GM19455 (cell line): Measurements from ENCODE around the gene IGF2.

Source experiments
- ATAC-seq: cut with Tn5 transposase; IDR thresholded peaks from one replicate; pipeline ENCODE4 v1.9.1; 2021; ENCODE audit not compliant: unreplicated experiment

IGF2 gene

GRCh38 chr11:2137202-2138067 is 1.8 kb downstream of the IGF2 start:
- no peak for ATAC-seq

- ATAC-seq: no peak
Observed at GRCh38 chr11:2136952-2137201, 2.3 kb downstream of the IGF2 start.

GRCh38 chr11:2136209-2136951 is 2.8 kb downstream of the IGF2 start:
- no peak for ATAC-seq

DNA sequence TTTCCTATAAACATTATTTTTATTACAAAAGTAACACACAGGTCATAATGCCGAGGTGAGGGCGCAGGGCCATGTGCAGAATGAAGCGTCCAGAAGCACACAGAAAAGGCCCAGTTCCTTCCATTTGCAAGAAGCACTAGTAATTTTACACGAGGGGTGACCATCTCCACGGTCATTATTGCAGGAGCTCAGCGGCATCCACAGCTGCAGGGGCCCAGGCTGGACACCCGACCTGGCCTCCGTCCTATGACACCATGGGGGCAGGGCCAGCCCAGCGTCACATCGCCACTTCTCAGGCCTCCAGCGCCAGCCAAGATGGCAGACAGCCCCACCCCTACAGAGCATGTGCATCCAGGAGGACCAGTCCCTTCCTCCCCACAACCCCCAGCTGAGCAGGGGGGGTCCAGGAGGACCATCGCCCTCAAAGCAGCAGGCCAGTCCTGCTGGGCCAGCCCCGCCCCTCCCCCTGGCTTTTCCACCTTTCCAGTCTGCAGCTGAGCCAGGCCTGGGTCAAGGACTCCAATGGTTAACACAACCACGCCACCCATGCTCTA is 3.5 kb downstream of the IGF2 start:
- no peak for ATAC-seq

- no peak for ATAC-seq
Observed at GRCh38 chr11:2135018-2135569, 4.1 kb downstream of the IGF2 start.

GRCh38 chr11:2134022-2135010 is 4.9 kb downstream of the IGF2 start:
- ATAC-seq: no peak

- no peak for ATAC-seq
Observed at GRCh38 chr11:2133241-2134021, 5.8 kb downstream of the IGF2 start.

DNA sequence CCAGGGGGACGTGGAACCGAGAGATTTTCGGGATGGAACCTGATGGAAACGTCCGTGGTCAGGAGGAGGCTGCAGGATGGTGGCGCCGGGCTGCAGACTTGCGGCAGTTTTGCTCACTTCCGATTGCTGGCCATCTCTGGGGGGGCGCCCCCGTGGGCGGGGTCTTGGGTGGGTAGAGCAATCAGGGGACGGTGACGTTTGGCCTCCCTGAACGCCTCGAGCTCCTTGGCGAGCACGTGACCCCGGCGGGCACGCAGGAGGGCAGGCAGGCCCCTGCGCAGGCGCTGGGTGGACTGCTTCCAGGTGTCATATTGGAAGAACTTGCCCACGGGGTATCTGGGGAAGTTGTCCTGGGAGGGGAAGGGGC is 6.3 kb downstream of the IGF2 start:
- ATAC-seq: no peak

- no peak for ATAC-seq
Observed at GRCh38 chr11:2132246-2132645, 6.9 kb downstream of the IGF2 start.

DNA sequence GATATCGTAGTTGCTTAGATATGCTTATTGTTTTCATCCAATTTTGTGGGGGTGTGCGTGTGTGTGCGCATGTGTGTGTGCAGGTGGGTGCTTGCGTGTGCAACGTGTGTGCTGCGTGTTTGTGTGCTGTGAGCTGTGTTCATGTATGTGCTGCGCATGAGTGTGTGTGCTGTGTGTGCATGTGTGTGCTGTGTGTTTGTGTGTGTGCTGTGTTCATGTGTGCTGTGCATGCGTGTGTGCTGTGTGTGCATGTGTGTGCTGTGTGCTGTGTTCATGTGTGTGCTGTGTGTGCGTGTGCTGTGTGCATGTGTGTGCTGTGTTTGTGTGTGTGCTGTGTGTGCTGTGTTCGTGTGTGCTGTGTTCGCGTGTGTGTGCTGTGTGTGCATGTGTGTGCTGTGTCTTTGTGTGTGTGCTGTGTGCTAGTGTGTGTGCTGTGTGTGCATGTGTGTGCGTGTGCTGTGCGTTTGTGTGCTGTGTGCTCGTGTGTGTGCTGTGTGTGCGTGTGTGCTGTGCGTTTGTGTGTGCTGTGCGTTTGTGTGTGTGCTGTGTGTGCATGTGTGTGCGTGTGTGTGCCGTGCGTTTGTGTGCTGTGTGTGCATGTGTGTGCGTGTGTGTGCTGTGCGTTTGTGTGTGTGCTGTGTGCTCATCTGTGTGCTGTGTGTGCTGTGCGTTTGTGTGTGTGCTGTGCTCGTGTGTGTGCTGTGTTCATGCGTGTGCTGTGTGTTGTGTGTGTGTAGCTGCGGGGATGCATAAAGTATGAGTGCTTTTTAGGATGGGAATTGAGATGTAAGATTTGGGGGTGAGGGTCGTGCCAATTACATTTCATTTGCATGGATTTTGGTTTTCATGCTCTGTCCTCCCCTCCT is 7.6 kb downstream of the IGF2 start:
- no peak for ATAC-seq

DNA sequence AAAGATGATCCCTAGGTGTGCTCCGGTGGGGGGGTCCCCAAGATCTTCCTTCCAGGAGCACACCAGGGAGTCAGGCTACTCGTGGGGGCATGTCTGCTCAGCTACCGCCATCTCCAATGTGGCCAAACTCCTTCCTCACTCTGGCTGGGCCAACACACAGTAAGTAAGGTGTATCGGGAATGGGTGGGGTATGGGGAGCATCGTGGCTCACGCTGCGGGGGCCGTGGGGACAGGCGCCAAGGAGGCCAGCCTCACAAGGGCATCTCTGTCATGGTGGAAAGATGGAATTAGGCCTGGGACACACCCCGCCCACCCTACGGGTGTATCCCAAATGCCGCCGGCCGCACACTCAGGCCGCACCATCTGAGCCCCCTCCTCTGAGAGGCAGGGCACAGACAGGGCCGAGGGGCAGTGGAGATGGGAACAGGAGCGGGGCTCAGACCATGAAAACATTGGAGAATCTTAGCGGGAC is 8.3 kb downstream of the IGF2 start:
- no peak for ATAC-seq

DNA sequence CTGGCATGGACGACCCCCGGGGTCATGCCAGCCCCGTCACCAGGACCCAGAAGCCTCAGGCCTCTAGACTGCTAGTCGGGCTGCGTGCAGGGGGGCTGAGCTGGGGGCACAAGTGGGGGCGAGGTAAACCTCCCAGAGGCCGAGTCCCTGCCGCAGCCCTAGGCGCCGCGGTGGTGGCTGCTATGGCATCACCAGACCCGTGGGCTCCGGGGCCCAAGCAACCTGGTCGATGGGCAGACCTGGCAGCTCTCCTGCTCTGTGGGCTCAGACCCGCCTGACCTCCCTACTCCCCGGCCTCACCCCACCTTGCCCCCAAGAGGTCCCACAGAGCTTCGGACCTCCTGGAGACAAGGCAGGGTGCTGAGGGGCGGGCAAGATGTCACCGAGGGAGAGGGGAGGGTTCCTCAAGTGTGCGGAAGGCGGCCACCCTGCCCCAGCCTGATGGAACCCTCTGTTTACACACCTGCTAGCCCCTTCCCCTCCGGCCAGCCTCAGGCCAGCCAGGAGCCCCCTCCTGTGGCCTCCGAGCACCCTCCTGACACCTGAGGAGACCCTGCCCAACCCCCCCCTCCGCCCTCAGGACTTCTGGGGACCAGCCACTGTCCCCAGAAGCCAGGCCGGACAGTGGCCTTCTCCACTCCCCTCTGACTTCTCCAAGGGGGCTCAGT is 9.4 kb downstream of the IGF2 start:
- ATAC-seq: no peak

DNA sequence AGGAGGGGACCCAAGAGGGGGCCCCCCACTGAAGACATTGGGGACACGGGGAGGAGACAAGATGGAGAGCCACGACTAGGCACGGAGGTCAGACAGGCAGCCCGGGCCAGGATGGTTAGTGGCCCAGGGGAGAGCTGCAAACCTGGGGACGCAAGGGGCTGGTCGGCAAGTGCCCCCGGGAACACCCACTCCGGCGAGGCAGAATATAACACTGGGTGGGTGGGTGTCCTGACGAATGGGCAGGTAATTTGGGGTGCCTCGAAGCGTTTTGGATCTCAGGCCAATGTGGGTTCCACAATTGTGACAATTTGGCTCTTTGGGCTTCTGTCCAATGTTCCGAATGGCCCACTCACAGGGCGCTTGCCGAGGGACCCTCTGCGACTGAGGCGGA is 9.9 kb downstream of the IGF2 start:
- no peak for ATAC-seq

DNA sequence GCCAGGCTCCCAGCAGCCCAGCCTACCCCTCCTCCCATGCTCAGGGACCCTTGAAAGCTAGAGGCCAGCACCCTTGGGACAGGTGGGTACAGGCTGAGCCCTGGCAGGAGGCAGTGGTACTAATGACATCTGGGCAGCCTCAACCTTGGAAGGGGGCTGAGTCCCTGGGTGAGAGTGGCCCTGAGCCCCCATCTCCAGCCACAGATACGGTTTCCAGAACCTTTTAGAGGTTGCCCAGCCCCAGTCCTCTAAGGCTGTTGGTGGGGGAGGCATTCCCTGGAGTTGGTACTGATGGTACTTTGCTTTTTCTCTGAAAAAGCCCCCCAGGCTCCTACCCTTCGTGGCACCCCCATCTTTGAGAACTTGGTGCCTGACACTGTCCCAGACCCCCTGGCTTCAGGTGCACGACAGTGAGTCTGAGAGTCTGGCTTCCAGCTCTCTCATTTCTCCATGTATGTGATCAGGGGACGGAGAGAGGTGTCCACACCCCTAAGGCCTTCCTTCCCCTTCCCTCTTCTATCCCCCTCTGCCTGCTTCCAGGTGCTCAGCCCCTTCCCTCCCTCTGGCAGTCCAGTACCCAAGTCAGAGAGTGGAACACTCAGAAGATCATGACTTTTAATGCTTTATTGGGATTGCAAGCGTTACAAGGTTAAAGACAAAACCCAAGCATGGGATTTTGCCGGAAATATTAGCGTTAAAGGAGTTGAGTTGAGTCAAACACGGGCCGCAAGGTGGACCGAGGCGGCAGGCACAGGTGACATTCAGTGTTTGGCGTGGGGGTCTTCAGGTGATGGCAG is 10.5 kb downstream of the IGF2 start:
- no peak for ATAC-seq

- no peak for ATAC-seq
Observed at GRCh38 chr11:2128130-2128510, 11.1 kb downstream of the IGF2 start.

GRCh38 chr11:2127482-2128129 is 11.6 kb downstream of the IGF2 start:
- no peak for ATAC-seq

- ATAC-seq: no peak
Observed at GRCh38 chr11:2126520-2127085, 12.6 kb downstream of the IGF2 start.
